Erythroblast (primary cell): ENCODE measurements around the gene ZCWPW1.

Source experiments
- GATA1 ChIP-seq: IDR thresholded peaks from 2 replicates; pipeline ENCODE4 v1.6.1; 2011; ENCODE audit warnings: low read depth, mild to moderate bottlenecking, control low read depth, low read length, moderate library complexity
- POLR2A ChIP-seq: IDR thresholded peaks from 2 replicates; pipeline ENCODE4 v1.6.1; 2011; ENCODE audit warnings: mild to moderate bottlenecking, low read length

GRCh38 chr7:100351657-100352058 lies 76.8 kb downstream of the ZCWPW1 start:
- TF ChIP-seq POLR2A (no peak), GATA1 (no peak)
